ENCODE data around the gene REEP6.

Gene REEP6

GRCh38 chr19:1491849-1492170 lies 829 bp downstream of the REEP6 start:
- Histone ChIP-seq H3F3A (ENCODE audit: insufficient read depth, low read length) (no peaks in the 10 kb centered on the region), H4K20me1 (ENCODE audit: insufficient read depth, low read length) (no peaks in the 10 kb centered on the region), H3K27me3 (replicated peaks; ENCODE audit: insufficient read depth, low read length) (peaks cover 84% of the 10 kb centered on the region), H3K79me2 (ENCODE audit: low read length) (no peaks in the 10 kb centered on the region), H3K4me2 (ENCODE audit: low read depth, low read length) (no peak overlapping the region), H3K27ac (ENCODE audit: low read length) (no peak overlapping the region), H3K9me2 (replicated peaks; ENCODE audit: insufficient read depth, low read length) (no peaks in the 10 kb centered on the region), H2AFZ (ENCODE audit: low read length) (no peak overlapping the region), H3K9me3 (replicated peaks; ENCODE audit: insufficient read depth, low read length) (no peaks in the 10 kb centered on the region), H3K9ac (ENCODE audit: low read length) (no peak overlapping the region), H3K4me3 (ENCODE audit: low read length) (no peak overlapping the region), H3K4me1 (ENCODE audit: low read length) (peaks cover 10% of the 10 kb centered on the region), H3K36me3 (replicated peaks; ENCODE audit: insufficient read depth, low read length) (no peaks in the 10 kb centered on the region)
- DNase-seq, result no peak
- no peak for TF ChIP-seq EZH2phosphoT487 (IDR thresholded peaks at IDR 0.05; ENCODE audit: low read length)
- TF ChIP-seq CTCF (IDR thresholded peaks at IDR 0.05; ENCODE audit: low read length), result no peak
- TF ChIP-seq EZH2 (optimal IDR thresholded peaks at IDR 0.05; ENCODE audit: low read depth, low read length), result no peak

- Histone ChIP-seq H3K9ac (ENCODE audit: low read length) (no peak overlapping the region), H3K27ac (ENCODE audit: low read length) (no peak overlapping the region), H4K20me1 (ENCODE audit: insufficient read depth, low read length) (no peaks in the 10 kb centered on the region), H3K9me2 (replicated peaks; ENCODE audit: insufficient read depth, low read length) (no peaks in the 10 kb centered on the region), H3K4me1 (ENCODE audit: low read length) (peaks cover 10% of the 10 kb centered on the region), H3K4me2 (ENCODE audit: low read depth, low read length) (no peak overlapping the region), H3K9me3 (replicated peaks; ENCODE audit: insufficient read depth, low read length) (no peaks in the 10 kb centered on the region), H3K36me3 (replicated peaks; ENCODE audit: insufficient read depth, low read length) (no peaks in the 10 kb centered on the region), H3K27me3 (replicated peaks; ENCODE audit: insufficient read depth, low read length) (peaks cover 84% of the 10 kb centered on the region), H3K79me2 (ENCODE audit: low read length) (no peaks in the 10 kb centered on the region), H2AFZ (ENCODE audit: low read length) (no peak overlapping the region), H3K4me3 (ENCODE audit: low read length) (no peak overlapping the region), H3F3A (ENCODE audit: insufficient read depth, low read length) (no peaks in the 10 kb centered on the region)
- no peak for TF ChIP-seq EZH2phosphoT487 (IDR thresholded peaks at IDR 0.05; ENCODE audit: low read length)
- no peak for TF ChIP-seq CTCF (IDR thresholded peaks at IDR 0.05; ENCODE audit: low read length)
- TF ChIP-seq EZH2 (optimal IDR thresholded peaks at IDR 0.05; ENCODE audit: low read depth, low read length), result no peak
- DNase-seq, result no peak
Measured at GRCh38 chr19:1492474-1493006, 1.6 kb downstream of the REEP6 start.

- H3K4me1 ChIP-seq (ENCODE audit: low read length), result peaks cover 10% of the 10 kb centered on the region
Measured at GRCh38 chr19:1494115-1494815, 3.3 kb downstream of the REEP6 start.

More at GRCh38 chr19:1494115-1494815, 3.3 kb downstream of the REEP6 start:
- no peak for DNase-seq
- H3K9me3 ChIP-seq (replicated peaks; ENCODE audit: insufficient read depth, low read length), result no peaks in the 10 kb centered on the region
- no peak overlapping the region for H3K4me3 ChIP-seq (ENCODE audit: low read length)
- peaks cover 78% of the 10 kb centered on the region for H3K27me3 ChIP-seq (replicated peaks; ENCODE audit: insufficient read depth, low read length)
- no peaks in the 10 kb centered on the region for H3K36me3 ChIP-seq (replicated peaks; ENCODE audit: insufficient read depth, low read length)
- H3K9ac ChIP-seq (ENCODE audit: low read length), result no peak overlapping the region
- H3K9me2 ChIP-seq (replicated peaks; ENCODE audit: insufficient read depth, low read length), result no peaks in the 10 kb centered on the region
- H3K4me2 ChIP-seq (ENCODE audit: low read depth, low read length), result no peak overlapping the region
- TF ChIP-seq EZH2 (optimal IDR thresholded peaks at IDR 0.05; ENCODE audit: low read depth, low read length) (no peak), CTCF (IDR thresholded peaks at IDR 0.05; ENCODE audit: low read length) (no peak), EZH2phosphoT487 (IDR thresholded peaks at IDR 0.05; ENCODE audit: low read length) (no peak)
- H3K27ac ChIP-seq (ENCODE audit: low read length), result no peak overlapping the region
- H4K20me1 ChIP-seq (ENCODE audit: insufficient read depth, low read length), result no peaks in the 10 kb centered on the region
- H3K79me2 ChIP-seq (ENCODE audit: low read length), result no peaks in the 10 kb centered on the region
- no peak overlapping the region for H2AFZ ChIP-seq (ENCODE audit: low read length)
- H3F3A ChIP-seq (ENCODE audit: insufficient read depth, low read length), result no peaks in the 10 kb centered on the region

Measured in MM.1S (cell line).